Neural cell (in vitro differentiated cells): Measurements from ENCODE around the gene TRIP6.

Experiments
- EP300 ChIP-seq: fragments of 450-650 bp; conservative IDR thresholded peaks from 2 replicates; pipeline ENCODE4 v1.6.1; 2014; ENCODE audit warnings: antibody characterized with exemption, mild to moderate bottlenecking, moderate library complexity; ENCODE audit not compliant: poor library complexity, severe bottlenecking
- EZH2 ChIP-seq: fragments of 200-600, 300-800 bp; shearing (Covaris generic), sonication (generic); IDR thresholded peaks from 2 replicates; pipeline ENCODE4 v1.6.1; 2014; ENCODE audit warnings: antibody characterized with exemption, low read length, borderline replicate concordance, mild to moderate bottlenecking; ENCODE audit not compliant: insufficient read depth, poor library complexity, severe bottlenecking
- MXI1 ChIP-seq: fragments of 450-650 bp; conservative IDR thresholded peaks from 2 replicates; pipeline ENCODE4 v1.6.1; 2014; ENCODE audit warnings: antibody characterized with exemption, mild to moderate bottlenecking; ENCODE audit not compliant: poor library complexity, severe bottlenecking
- POLR2AphosphoS5 ChIP-seq: IDR thresholded peaks from 2 replicates; pipeline ENCODE4 v1.6.1; 2012
- RAD21 ChIP-seq: fragments of 450-650 bp; conservative IDR thresholded peaks from 2 replicates; pipeline ENCODE4 v1.6.1; 2014; ENCODE audit warnings: antibody characterized with exemption, mild to moderate bottlenecking, moderate library complexity
- TAF1 ChIP-seq: IDR thresholded peaks from 2 replicates; pipeline ENCODE4 v1.6.1; 2012; ENCODE audit warnings: low read depth
- TF ChIP-seq, protein P1 (sequence below): fragments of 450-650 bp; IDR thresholded peaks from 2 replicates; pipeline ENCODE4 v1.5.1; 2014; ENCODE audit warnings: antibody characterized with exemption, mild to moderate bottlenecking, moderate library complexity; ENCODE audit not compliant: poor library complexity, severe bottlenecking
- TF ChIP-seq, protein P2 (sequence below): IDR thresholded peaks from 2 replicates; pipeline ENCODE4 v1.6.1; 2012; ENCODE audit warnings: borderline replicate concordance

DNA sequence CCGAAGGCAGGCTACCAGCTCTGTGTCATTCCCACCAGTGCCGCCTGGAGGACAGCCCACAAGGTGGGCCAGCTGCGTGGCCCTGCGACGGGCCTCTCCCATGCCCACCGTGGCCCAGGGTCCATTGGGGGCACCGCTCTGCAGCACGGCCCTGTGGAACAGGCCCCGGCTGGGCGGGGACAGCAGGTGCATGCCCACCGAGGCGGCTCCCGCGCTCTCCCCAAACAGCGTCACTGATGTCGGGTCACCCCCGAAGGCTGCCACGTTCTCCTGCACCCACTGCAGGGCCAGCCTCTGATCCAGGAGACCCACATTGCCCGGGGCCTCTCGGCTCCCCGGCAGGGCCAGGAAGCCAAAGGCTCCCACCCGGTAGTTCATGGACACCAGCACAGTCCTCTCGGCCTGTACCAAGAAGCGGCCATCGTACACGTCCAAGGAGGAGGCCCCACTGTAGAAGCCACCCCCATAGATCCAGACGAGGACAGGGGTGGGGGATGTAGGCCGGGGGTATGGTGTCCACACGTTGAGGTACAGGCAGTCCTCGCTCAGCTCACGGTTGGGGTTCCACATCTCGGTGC is 26.2 kb downstream of the TRIP6 start:
- TF ChIP-seq, protein P1, sequence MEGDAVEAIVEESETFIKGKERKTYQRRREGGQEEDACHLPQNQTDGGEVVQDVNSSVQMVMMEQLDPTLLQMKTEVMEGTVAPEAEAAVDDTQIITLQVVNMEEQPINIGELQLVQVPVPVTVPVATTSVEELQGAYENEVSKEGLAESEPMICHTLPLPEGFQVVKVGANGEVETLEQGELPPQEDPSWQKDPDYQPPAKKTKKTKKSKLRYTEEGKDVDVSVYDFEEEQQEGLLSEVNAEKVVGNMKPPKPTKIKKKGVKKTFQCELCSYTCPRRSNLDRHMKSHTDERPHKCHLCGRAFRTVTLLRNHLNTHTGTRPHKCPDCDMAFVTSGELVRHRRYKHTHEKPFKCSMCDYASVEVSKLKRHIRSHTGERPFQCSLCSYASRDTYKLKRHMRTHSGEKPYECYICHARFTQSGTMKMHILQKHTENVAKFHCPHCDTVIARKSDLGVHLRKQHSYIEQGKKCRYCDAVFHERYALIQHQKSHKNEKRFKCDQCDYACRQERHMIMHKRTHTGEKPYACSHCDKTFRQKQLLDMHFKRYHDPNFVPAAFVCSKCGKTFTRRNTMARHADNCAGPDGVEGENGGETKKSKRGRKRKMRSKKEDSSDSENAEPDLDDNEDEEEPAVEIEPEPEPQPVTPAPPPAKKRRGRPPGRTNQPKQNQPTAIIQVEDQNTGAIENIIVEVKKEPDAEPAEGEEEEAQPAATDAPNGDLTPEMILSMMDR, result no peak
- TF ChIP-seq, protein P2, sequence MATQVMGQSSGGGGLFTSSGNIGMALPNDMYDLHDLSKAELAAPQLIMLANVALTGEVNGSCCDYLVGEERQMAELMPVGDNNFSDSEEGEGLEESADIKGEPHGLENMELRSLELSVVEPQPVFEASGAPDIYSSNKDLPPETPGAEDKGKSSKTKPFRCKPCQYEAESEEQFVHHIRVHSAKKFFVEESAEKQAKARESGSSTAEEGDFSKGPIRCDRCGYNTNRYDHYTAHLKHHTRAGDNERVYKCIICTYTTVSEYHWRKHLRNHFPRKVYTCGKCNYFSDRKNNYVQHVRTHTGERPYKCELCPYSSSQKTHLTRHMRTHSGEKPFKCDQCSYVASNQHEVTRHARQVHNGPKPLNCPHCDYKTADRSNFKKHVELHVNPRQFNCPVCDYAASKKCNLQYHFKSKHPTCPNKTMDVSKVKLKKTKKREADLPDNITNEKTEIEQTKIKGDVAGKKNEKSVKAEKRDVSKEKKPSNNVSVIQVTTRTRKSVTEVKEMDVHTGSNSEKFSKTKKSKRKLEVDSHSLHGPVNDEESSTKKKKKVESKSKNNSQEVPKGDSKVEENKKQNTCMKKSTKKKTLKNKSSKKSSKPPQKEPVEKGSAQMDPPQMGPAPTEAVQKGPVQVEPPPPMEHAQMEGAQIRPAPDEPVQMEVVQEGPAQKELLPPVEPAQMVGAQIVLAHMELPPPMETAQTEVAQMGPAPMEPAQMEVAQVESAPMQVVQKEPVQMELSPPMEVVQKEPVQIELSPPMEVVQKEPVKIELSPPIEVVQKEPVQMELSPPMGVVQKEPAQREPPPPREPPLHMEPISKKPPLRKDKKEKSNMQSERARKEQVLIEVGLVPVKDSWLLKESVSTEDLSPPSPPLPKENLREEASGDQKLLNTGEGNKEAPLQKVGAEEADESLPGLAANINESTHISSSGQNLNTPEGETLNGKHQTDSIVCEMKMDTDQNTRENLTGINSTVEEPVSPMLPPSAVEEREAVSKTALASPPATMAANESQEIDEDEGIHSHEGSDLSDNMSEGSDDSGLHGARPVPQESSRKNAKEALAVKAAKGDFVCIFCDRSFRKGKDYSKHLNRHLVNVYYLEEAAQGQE, result no peak
- TF ChIP-seq EP300 (no peak), EZH2 (no peak), POLR2AphosphoS5 (no peak), TAF1 (no peak), MXI1 (no peak), RAD21 (no peak)
